ENCODE results near the gene RNF212. TPM values are rescaled to one million over a fixed set of nuclear protein-coding genes. Genes with fewer than 3 reads are reported as not detected.

Gene RNF212
- total and polyA plus RNA-seq, 9 of the 15 experiments (the other 6 are each of a cell fraction or from before 2014, with no cell fraction given): 0.04 TPM; not detected in 8

DNA sequence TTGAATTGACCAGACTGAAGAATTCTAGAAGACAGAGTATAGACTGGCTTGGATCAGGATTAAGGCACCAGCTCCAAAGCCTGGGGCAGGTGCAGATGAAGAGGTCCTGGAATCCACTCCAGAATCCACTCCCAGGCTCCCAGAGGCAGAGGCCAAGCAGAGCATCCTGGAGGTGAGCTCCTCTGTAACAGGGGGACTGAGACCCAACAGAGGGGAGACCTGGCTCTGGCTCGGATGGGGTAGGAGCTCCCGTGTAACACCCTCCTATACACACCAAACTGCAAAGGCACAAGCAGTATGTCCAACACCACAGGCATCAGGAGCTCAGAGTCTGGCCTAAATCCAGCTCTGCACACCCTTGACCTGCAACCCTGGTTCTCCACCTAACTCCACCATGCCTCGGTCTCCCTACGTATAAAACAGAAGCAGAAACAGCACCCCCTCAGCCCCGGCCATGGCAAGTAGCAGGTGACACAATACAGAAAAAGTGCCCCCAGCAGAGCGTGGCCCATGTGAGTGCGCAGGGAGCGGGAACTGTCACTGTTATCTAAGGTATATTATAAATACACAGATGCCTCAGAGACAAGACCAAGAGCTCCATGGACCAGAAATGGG, 14.9 kb downstream of the RNF212 start:
- FAIRE-seq: no peak
- Histone ChIP-seq H3K27me3 (ENCODE audit: control insufficient read depth in 2 of 2, insufficient read depth in 2 of 2, low read length in 2 of 2) (peaks cover 24 to 52% of the 10 kb centered on the region in 2 experiments), H2AFZ (ENCODE audit: low read depth, low read length) (no peak overlapping the region), H3K4me3 (no peak overlapping the region), H3K9me3 (replicated peaks; ENCODE audit: control insufficient read depth, insufficient read depth, low read depth, low read length) (no peaks in the 10 kb centered on the region), H3K36me3 (ENCODE audit: control insufficient read depth, insufficient read depth, low read length) (no peaks in the 10 kb centered on the region), H3K9ac (ENCODE audit: insufficient read depth in 1 of 2, low read depth in 2 of 2, low read length in 2 of 2) (no peak overlapping the region), H3K4me1 (replicated peaks in 1 of 2; ENCODE audit: control insufficient read depth in 2 of 2, insufficient read depth in 2 of 2, low read length in 2 of 2) (peaks cover 0 to 3% of the 10 kb centered on the region in 2 experiments; a peak in 1 of 5 replicates), H3K79me2 (ENCODE audit: control insufficient read depth, insufficient read depth, low read length) (no peaks in the 10 kb centered on the region), H3K4me2 (ENCODE audit: insufficient read depth, low read length) (no peak overlapping the region), H3K9me1 (ENCODE audit: control insufficient read depth, insufficient read depth, low read length) (no peaks in the 10 kb centered on the region), H4K20me1 (replicated peaks; ENCODE audit: control insufficient read depth, insufficient read depth, low read length) (no peaks in the 10 kb centered on the region), H3K27ac (ENCODE audit: extremely low read depth, low read depth, low read length) (no peak overlapping the region)
- CTCF ChIA-PET (ENCODE audit: low intra/inter-chr PET ratio): no interaction called here
- no peak for ATAC-seq
- intact Hi-C loops (cut with micrococcal nuclease): no loop called here
- no TSS peak for BruUV-seq (replicated peaks)
- DNase-seq (ENCODE audit: extremely low read depth in 1 of 4, low spot score in 3 of 4): no peak
- TF ChIP-seq ZNF561 (CRISPR knock-in tag; conservative IDR thresholded peaks at IDR 0.05) (no peak), ERF (CRISPR knock-in tag; IDR thresholded peaks at IDR 0.05) (no peak)
- POLR2A ChIA-PET: interaction anchor here (0.9 kb wide), 1 partner anchor 9 kb away, joined by 3 read pairs; no protein-coding TSS in a partner anchor
- WGBS (ENCODE audit: insufficient coverage, low coverage, missing lambda C conversion rate): 9% methylated on average over 8 of the region's 8 CpGs
- in situ Hi-C loops (cut with MboI): no loop called here

DNA sequence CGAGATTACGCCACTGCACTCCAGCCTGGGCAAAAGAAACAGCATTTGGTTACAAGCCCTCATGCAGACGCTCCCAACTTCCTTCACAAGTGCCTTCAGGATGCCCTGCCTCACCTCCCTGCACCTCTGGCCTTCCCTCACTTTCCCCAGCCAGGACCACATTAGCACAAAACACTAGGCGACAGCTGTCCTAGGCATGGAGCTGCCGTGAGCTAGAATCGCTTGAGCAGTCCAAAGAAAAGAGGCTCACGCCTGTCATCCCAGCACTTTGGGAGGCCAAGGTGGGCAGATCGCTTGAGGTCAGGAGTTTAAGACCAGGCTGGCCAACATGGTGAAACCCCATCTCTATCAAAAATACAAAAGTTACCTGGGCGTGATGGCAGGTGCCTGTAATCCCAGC, 15.8 kb downstream of the RNF212 start:
- Histone ChIP-seq H3K4me1 (replicated peaks in 1 of 2; ENCODE audit: control insufficient read depth in 2 of 2, insufficient read depth in 2 of 2, low read length in 2 of 2) (peaks cover 0 to 7% of the 10 kb centered on the region in 2 experiments; a peak in 1 of 5 replicates), H3K9me3 (replicated peaks; ENCODE audit: control insufficient read depth, insufficient read depth, low read depth, low read length) (no peaks in the 10 kb centered on the region), H2AFZ (ENCODE audit: low read depth, low read length) (no peak overlapping the region), H3K79me2 (ENCODE audit: control insufficient read depth, insufficient read depth, low read length) (no peaks in the 10 kb centered on the region), H3K9me1 (ENCODE audit: control insufficient read depth, insufficient read depth, low read length) (no peaks in the 10 kb centered on the region), H3K4me3 (no peak overlapping the region), H3K36me3 (ENCODE audit: control insufficient read depth, insufficient read depth, low read length) (no peaks in the 10 kb centered on the region), H3K4me2 (ENCODE audit: insufficient read depth, low read length) (no peak overlapping the region), H3K9ac (ENCODE audit: insufficient read depth in 1 of 2, low read depth in 2 of 2, low read length in 2 of 2) (no peak overlapping the region), H3K27me3 (ENCODE audit: control insufficient read depth in 2 of 2, insufficient read depth in 2 of 2, low read length in 2 of 2) (peaks cover 24 to 58% of the 10 kb centered on the region in 2 experiments), H3K27ac (ENCODE audit: extremely low read depth, low read depth, low read length) (no peak overlapping the region), H4K20me1 (replicated peaks; ENCODE audit: control insufficient read depth, insufficient read depth, low read length) (no peaks in the 10 kb centered on the region)
- DNase-seq (ENCODE audit: extremely low read depth in 1 of 4, low spot score in 3 of 4): no peak
- ChIA-PET CTCF (ENCODE audit: low intra/inter-chr PET ratio) (no interaction called here), POLR2A (interaction anchor here (1.2 kb wide), 1 partner anchor 13 kb away, joined by 3 read pairs; no protein-coding TSS in a partner anchor)
- no peak for FAIRE-seq
- no peak for ATAC-seq
- no peak for TF ChIP-seq ZNF316 (IDR thresholded peaks at IDR 0.05)
- TF ChIP-seq, protein P1, sequence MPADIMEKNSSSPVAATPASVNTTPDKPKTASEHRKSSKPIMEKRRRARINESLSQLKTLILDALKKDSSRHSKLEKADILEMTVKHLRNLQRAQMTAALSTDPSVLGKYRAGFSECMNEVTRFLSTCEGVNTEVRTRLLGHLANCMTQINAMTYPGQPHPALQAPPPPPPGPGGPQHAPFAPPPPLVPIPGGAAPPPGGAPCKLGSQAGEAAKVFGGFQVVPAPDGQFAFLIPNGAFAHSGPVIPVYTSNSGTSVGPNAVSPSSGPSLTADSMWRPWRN (IDR thresholded peaks at IDR 0.05; ENCODE audit: low read depth): no peak
- TF ChIP-seq, protein P2, sequence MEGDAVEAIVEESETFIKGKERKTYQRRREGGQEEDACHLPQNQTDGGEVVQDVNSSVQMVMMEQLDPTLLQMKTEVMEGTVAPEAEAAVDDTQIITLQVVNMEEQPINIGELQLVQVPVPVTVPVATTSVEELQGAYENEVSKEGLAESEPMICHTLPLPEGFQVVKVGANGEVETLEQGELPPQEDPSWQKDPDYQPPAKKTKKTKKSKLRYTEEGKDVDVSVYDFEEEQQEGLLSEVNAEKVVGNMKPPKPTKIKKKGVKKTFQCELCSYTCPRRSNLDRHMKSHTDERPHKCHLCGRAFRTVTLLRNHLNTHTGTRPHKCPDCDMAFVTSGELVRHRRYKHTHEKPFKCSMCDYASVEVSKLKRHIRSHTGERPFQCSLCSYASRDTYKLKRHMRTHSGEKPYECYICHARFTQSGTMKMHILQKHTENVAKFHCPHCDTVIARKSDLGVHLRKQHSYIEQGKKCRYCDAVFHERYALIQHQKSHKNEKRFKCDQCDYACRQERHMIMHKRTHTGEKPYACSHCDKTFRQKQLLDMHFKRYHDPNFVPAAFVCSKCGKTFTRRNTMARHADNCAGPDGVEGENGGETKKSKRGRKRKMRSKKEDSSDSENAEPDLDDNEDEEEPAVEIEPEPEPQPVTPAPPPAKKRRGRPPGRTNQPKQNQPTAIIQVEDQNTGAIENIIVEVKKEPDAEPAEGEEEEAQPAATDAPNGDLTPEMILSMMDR (IDR thresholded peaks at IDR 0.05 in 2 of 3, conservative IDR thresholded peaks at IDR 0.05 in 1 of 3; ENCODE audit: insufficient read depth in 2 of 3, low read depth in 1 of 3, low read length in 3 of 3): no peak
- TF ChIP-seq ZBTB17 (CRISPR knock-in tag; IDR thresholded peaks at IDR 0.05): no peak
- intact Hi-C loops (cut with micrococcal nuclease) (no loop called here), in situ Hi-C loops (cut with MboI) (no loop called here)
- 0% methylated on average over 8 of the region's 9 CpGs for WGBS (ENCODE audit: insufficient coverage, low coverage, missing lambda C conversion rate)
- no TSS peak for BruUV-seq (replicated peaks)

Data from K562 (cell line).